GM18951 (cell line): ENCODE measurements around the gene BBOF1.

Experiments
- POLR2A ChIP-seq: IDR thresholded peaks from 4 replicates; pipeline ENCODE4 v1.6.1; 2011; ENCODE audit warnings: mild to moderate bottlenecking; ENCODE audit not compliant: insufficient read length, insufficient read depth; ENCODE audit errors: extremely low read depth
- in situ Hi-C: fragments of 300-500 bp; cut with MboI; formaldehyde crosslinking; loops from one replicate; pipeline ENCODE4 v1.12.0; 2022; ENCODE audit warnings: low sequenced_read_pairs, mixed read lengths, inconsistent platforms; ENCODE audit not compliant: unreplicated experiment

The BBOF1 gene

DNA sequence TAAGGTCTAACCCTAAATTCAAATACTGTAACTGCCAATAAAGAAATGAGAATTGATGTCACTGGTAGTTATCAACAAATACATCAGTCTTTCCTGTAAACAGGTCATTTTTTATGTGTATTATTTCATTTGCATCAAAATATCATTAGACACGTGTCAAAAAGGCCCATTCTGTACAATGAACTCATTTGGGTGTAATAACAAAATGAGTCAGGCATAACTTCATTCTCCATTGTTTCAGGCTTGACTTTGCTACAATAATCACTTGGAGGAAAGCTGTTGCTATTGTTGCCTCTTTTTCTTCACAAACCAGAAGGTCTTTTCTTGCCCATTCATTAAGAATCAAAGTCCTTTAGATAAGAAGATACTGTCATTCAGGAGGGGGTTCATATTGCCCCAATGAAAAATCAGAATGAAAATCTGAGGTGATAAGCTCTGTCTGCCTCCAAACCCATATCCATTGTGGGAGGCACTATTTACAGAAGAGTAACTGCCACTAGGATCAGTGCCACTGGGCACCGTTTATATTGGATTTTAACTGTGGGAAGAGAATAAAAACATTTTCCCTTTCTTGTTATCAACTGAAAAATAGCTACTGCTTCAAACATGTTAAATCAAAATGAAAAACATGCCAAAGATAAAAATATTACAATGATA, 10.2 kb upstream of the BBOF1 start:
- in situ Hi-C loops: no loop called here
- TF ChIP-seq POLR2A: no peak

GRCh38 chr14:74014299-74014698, 4.8 kb upstream of the BBOF1 start:
- TF ChIP-seq POLR2A: no peak
- in situ Hi-C loops: no loop called here

- no peak for TF ChIP-seq POLR2A
- in situ Hi-C loops: no loop called here
Measured at GRCh38 chr14:74015176-74015575, 4.0 kb upstream of the BBOF1 start.

GRCh38 chr14:74015963-74016362, 3.2 kb upstream of the BBOF1 start:
- no peak for TF ChIP-seq POLR2A
- in situ Hi-C loops: no loop called here

DNA sequence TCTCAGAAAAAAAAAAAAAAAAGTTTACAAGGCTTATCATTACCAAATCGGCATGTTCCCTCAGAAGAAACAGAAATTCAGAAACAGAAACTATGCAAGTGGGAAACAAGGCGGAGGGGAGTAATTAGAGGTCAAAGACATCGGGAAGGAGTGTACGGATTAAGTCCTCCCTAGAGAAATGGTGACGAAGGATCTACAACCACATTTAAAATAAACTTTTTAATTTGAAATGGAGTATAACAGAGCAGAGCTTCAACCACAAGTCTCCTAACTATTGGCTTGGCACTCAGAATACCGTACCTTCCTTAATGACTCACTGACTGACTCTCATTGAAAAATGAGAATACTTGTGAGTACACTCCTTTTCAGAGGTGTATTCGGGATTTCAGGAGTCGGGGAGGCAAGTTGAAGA, 969 bp upstream of the BBOF1 start:
- in situ Hi-C loops: no loop called here

DNA sequence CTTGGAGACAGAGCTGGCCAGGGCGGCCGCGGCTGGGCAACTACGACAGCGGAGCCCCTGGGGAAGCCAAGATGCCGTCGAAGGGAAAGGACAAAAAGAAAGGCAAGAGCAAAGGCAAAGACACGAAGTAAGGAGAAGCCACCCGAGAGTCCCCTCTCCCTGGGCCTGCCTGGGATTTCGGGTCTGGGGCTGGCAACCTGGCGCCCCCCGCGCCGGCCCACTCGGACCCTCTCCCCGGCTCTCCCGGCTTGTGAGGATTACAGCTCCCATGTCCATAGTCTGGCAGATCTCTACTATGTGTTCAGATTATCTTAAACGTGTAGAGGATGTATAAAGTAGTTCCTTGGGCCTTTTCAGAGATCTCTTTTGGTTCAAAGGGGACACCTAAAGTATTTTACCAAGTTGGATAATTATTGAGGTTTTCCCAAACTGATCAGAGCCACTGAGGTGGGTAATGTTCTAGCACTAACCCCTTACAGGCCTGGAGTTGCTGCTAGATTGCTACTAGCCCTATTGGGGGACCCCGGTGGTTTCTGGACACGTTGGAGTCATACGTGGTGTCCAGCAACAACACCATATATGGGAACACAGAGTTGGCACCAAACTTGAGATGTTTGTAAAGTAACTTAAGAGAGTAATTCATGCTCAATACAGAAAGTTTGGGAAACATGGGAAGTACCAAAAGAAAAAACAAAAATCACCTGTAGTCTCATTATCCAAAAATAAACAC, 424 bp downstream of the BBOF1 start:
- no peak for TF ChIP-seq POLR2A
- in situ Hi-C loops: no loop called here

More for the DNA sequence above, 969 bp upstream of the BBOF1 start:
- TF ChIP-seq POLR2A: no peak

- in situ Hi-C loops: no loop called here
- no peak for TF ChIP-seq POLR2A
Measured at GRCh38 chr14:74022346-74022745, 3.2 kb downstream of the BBOF1 start.

- in situ Hi-C loops: loop anchor here (25.0 kb wide), 1 partner anchor 517 kb away; no protein-coding TSS in a partner anchor
- no peak for TF ChIP-seq POLR2A
Measured at GRCh38 chr14:74029136-74029535, 10.0 kb downstream of the BBOF1 start.

DNA sequence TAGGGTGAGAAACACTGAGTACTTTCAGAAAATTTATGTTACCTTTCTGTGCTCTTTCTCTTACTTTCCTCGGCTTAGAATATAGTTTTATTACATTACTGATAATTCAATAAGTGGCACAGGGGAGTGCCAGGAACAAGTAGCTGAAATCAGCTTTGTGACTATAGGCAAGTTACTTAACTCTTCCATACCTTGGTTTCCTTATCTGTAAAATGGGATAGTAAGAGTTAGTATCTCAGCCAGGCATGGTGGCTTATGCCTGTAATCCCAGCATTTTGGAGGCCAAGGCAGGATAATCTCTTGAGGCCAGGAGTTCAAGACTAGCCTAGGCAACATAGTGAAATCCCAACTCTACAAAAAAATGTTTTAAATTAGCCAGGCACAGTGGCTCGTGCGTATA, 15.4 kb downstream of the BBOF1 start:
- TF ChIP-seq POLR2A: no peak
- in situ Hi-C loops: loop anchor here (25.0 kb wide), 1 partner anchor 522 kb away; no protein-coding TSS in a partner anchor

- TF ChIP-seq POLR2A: no peak
- in situ Hi-C loops: loop anchor here (25.0 kb wide), 1 partner anchor 523 kb away; no protein-coding TSS in a partner anchor
Measured at GRCh38 chr14:74035556-74035955, 16.4 kb downstream of the BBOF1 start.

GRCh38 chr14:74038020-74038859, 19.1 kb downstream of the BBOF1 start:
- no peak for TF ChIP-seq POLR2A
- in situ Hi-C loops: loop anchor here (25.0 kb wide), 1 partner anchor 526 kb away; no protein-coding TSS in a partner anchor

- in situ Hi-C loops: loop anchor here (25.0 kb wide), 1 partner anchor 530 kb away; no protein-coding TSS in a partner anchor
- TF ChIP-seq POLR2A: no peak
Measured at GRCh38 chr14:74042296-74042695, 23.1 kb downstream of the BBOF1 start.

GRCh38 chr14:74045522-74045921, 26.4 kb downstream of the BBOF1 start:
- in situ Hi-C loops: loop anchor here (25.0 kb wide), 1 partner anchor 533 kb away; no protein-coding TSS in a partner anchor
- no peak for TF ChIP-seq POLR2A
